BE2C (cell line): ENCODE measurements around the gene CEP44.

Source experiments
- DNase-seq: peaks from one replicate; pipeline ENCODE4 v3.0.0-alpha.2; 2020
- H3K27me3 ChIP-seq: fragments of 250-450 bp; sonication (Bioruptor Pico); 2 replicates; pipeline ENCODE4 v1.5.1; 2020; ENCODE audit warnings: mild to moderate bottlenecking
- H3K36me3 ChIP-seq: fragments of 250-450 bp; sonication (Bioruptor Pico); 2 replicates; pipeline ENCODE4 v1.5.1; 2020; ENCODE audit warnings: mild to moderate bottlenecking
- H3K4me1 ChIP-seq: fragments of 250-450 bp; sonication (Bioruptor Pico); 2 replicates; pipeline ENCODE4 v1.5.1; 2020
- H3K4me3 ChIP-seq: 2 replicates; pipeline ENCODE4 v1.5.1; 2011; ENCODE audit warnings: low read depth, low read length
- H3K9me3 ChIP-seq: fragments of 250-450 bp; sonication (Bioruptor Pico); 2 replicates; pipeline ENCODE4 v1.5.1; 2020
- CTCF ChIP-seq: IDR thresholded peaks from 2 replicates; pipeline ENCODE4 v1.5.1; 2012; ENCODE audit warnings: mild to moderate bottlenecking, low read depth, low read length

Gene CEP44

GRCh38 chr4:174307694-174308093, 24.0 kb downstream of the CEP44 start:
- Histone ChIP-seq H3K4me3 (no peak overlapping the region), H3K9me3 (no peaks in the 10 kb centered on the region), H3K36me3 (peaks cover 99% of the 10 kb centered on the region), H3K4me1 (peaks cover 23% of the 10 kb centered on the region), H3K27me3 (no peaks in the 10 kb centered on the region)
- TF ChIP-seq CTCF = no peak
- no peak for DNase-seq

- Histone ChIP-seq H3K4me1 (peaks cover 52% of the 10 kb centered on the region), H3K9me3 (no peaks in the 10 kb centered on the region), H3K27me3 (no peaks in the 10 kb centered on the region), H3K36me3 (peaks cover 97% of the 10 kb centered on the region), H3K4me3 (no peak overlapping the region)
- no peak for TF ChIP-seq CTCF
- DNase-seq = no peak
These were observed 29.3 kb downstream of the CEP44 start for GRCh38 chr4:174312993-174313392.

- no peak for TF ChIP-seq CTCF
- H3K36me3 ChIP-seq = peaks cover 95% of the 10 kb centered on the region
These were observed 30.6 kb downstream of the CEP44 start for GRCh38 chr4:174314274-174314673.

GRCh38 chr4:174314770-174315169, 31.1 kb downstream of the CEP44 start:
- DNase-seq = peak; percentile 63
- Histone ChIP-seq H3K36me3 (peaks cover 95% of the 10 kb centered on the region), H3K4me1 (peaks cover 49% of the 10 kb centered on the region), H3K9me3 (no peaks in the 10 kb centered on the region), H3K4me3 (no peak overlapping the region), H3K27me3 (no peaks in the 10 kb centered on the region)
- no peak for TF ChIP-seq CTCF

More at GRCh38 chr4:174314274-174314673, 30.6 kb downstream of the CEP44 start:
- Histone ChIP-seq H3K4me3 (no peak overlapping the region), H3K9me3 (no peaks in the 10 kb centered on the region), H3K4me1 (peaks cover 52% of the 10 kb centered on the region), H3K27me3 (no peaks in the 10 kb centered on the region)
- DNase-seq = no peak

GRCh38 chr4:174316546-174316945, 32.8 kb downstream of the CEP44 start:
- H3K36me3 ChIP-seq = peaks cover 95% of the 10 kb centered on the region
- peaks cover 52% of the 10 kb centered on the region for H3K4me1 ChIP-seq

GRCh38 chr4:174316954-174317353, 33.2 kb downstream of the CEP44 start:
- Histone ChIP-seq H3K27me3 (no peaks in the 10 kb centered on the region), H3K36me3 (peaks cover 93% of the 10 kb centered on the region), H3K4me3 (no peak overlapping the region), H3K4me1 (peaks cover 48% of the 10 kb centered on the region), H3K9me3 (no peaks in the 10 kb centered on the region)
- TF ChIP-seq CTCF = no peak
- no peak for DNase-seq

More at GRCh38 chr4:174316546-174316945, 32.8 kb downstream of the CEP44 start:
- no peak for DNase-seq
- Histone ChIP-seq H3K9me3 (no peaks in the 10 kb centered on the region), H3K27me3 (no peaks in the 10 kb centered on the region), H3K4me3 (no peak overlapping the region)
- TF ChIP-seq CTCF = no peak
